HepG2 (cell line): ENCODE results near the gene TPM2. TPM values are rescaled to one million over a fixed set of nuclear protein-coding genes. Genes with fewer than 3 reads are reported as not detected.

Experiments
- ARNT ChIP-seq: fragments of 450-650 bp; IDR thresholded peaks from 2 replicates; pipeline ENCODE4 v1.6.1; 2017
- ATF7 ChIP-seq, 2 experiments: fragments of 450-650 bp in 1 of 2; sonication (generic) in 1 of 2; formaldehyde crosslinking in 1 of 2; IDR thresholded peaks; 2 replicates each; pipeline versions ENCODE4 v1.4.0 to v1.6.1; 2016 to 2020; ENCODE audit warnings: antibody characterized with exemption in 1 of 2, mild to moderate bottlenecking in 1 of 2, missing genetic modification reagents in 1 of 2
- GFI1 ChIP-seq: sonication (generic); formaldehyde crosslinking; IDR thresholded peaks from 2 replicates; pipeline ENCODE4 v1.5.0; 2020; ENCODE audit warnings: missing genetic modification reagents, mild to moderate bottlenecking, borderline replicate concordance
- HIVEP1 ChIP-seq: sonication (generic); formaldehyde crosslinking; IDR thresholded peaks from 2 replicates; pipeline ENCODE4 v1.4.0; 2020; ENCODE audit warnings: mild to moderate bottlenecking, missing genetic modification reagents
- HOXD1 ChIP-seq: sonication (generic); formaldehyde crosslinking; IDR thresholded peaks from 2 replicates; pipeline ENCODE4 v1.5.0; 2020; ENCODE audit warnings: missing genetic modification reagents
- KDM2A ChIP-seq: sonication (generic); formaldehyde crosslinking; IDR thresholded peaks from 2 replicates; pipeline ENCODE4 v1.4.0; 2020; ENCODE audit warnings: low read depth, missing genetic modification reagents, borderline replicate concordance
- KLF13 ChIP-seq: sonication (generic); formaldehyde crosslinking; IDR thresholded peaks from 2 replicates; pipeline ENCODE4 v1.4.0; 2020; ENCODE audit warnings: mild to moderate bottlenecking, missing genetic modification reagents
- SP140L ChIP-seq: sonication (generic); formaldehyde crosslinking; IDR thresholded peaks from 2 replicates; pipeline ENCODE4 v1.4.0; 2020; ENCODE audit warnings: missing genetic modification reagents, borderline replicate concordance
- TRIM24 ChIP-seq: sonication (generic); formaldehyde crosslinking; IDR thresholded peaks from 2 replicates; pipeline ENCODE4 v1.8.0; 2022; ENCODE audit warnings: mild to moderate bottlenecking, missing genetic modification reagents
- ZNF160 ChIP-seq: sonication (generic); formaldehyde crosslinking; IDR thresholded peaks from 2 replicates; pipeline ENCODE4 v1.8.0; 2022; ENCODE audit warnings: mild to moderate bottlenecking, inconsistent platforms, missing genetic modification reagents
- ZNF33B ChIP-seq: sonication (generic); formaldehyde crosslinking; IDR thresholded peaks from 2 replicates; pipeline ENCODE4 v1.5.1; 2020; ENCODE audit warnings: mild to moderate bottlenecking, missing genetic modification reagents
- ZNF775 ChIP-seq: sonication (generic); formaldehyde crosslinking; IDR thresholded peaks from 2 replicates; pipeline ENCODE4 v1.4.0; 2020; ENCODE audit warnings: missing genetic modification reagents, mild to moderate bottlenecking, moderate library complexity, borderline replicate concordance
- ZNF780A ChIP-seq: sonication (generic); formaldehyde crosslinking; IDR thresholded peaks from 2 replicates; pipeline ENCODE4 v1.8.0; 2022; ENCODE audit warnings: mild to moderate bottlenecking, missing genetic modification reagents, moderate library complexity
- ZNF891 ChIP-seq: sonication (generic); formaldehyde crosslinking; IDR thresholded peaks from 2 replicates; pipeline ENCODE4 v1.5.0; 2020; ENCODE audit warnings: mild to moderate bottlenecking, missing genetic modification reagents
- polyA plus RNA-seq, 8 experiments: library from polyadenylated mRNA; depleted of rRNA in 3 of 8; stranded (reverse) in 7 of 8; unstranded in 1 of 8; fragments of >200 nt; fragmentation: Illumina TruSeq in 4 of 8; extraction: Trizol in 4 of 8; gene quantifications; 2 replicates each; pipeline versions ENCODE4 v1.2.1 to v1.2.3, GENCODE V29; 2011 to 2016; ENCODE audit warnings: low read depth in 4 of 8, missing spikeins in 1 of 8, mixed read lengths in 1 of 8; ENCODE audit not compliant: insufficient read depth in 1 of 8
- total RNA-seq, 5 experiments: library from RNA; depleted of rRNA; stranded (reverse); fragments of >200 nt; fragmentation: Illumina TruSeq; extraction: Trizol; gene quantifications; 2 replicates each; pipeline ENCODE4 v1.2.3, GENCODE V29; 2016; ENCODE audit warnings: low read depth in 1 of 5
- TF ChIP-seq, protein P1 (sequence below): IDR thresholded peaks from 2 replicates; pipeline ENCODE4 v1.6.1; 2016; ENCODE audit warnings: low read depth
- TF ChIP-seq, protein P2 (sequence below): sonication (generic); formaldehyde crosslinking; conservative IDR thresholded peaks from 2 replicates; pipeline ENCODE4 v1.4.0; 2020; ENCODE audit warnings: mild to moderate bottlenecking, missing genetic modification reagents, moderate library complexity
- TF ChIP-seq, protein P3 (sequence below): sonication (generic); formaldehyde crosslinking; IDR thresholded peaks from 2 replicates; pipeline ENCODE4 v1.9.0; 2021; ENCODE audit warnings: mild to moderate bottlenecking, missing genetic modification reagents

Gene TPM2
- total and polyA plus RNA-seq, 2 of the 13 experiments (the other 11 are each of a cell fraction or from before 2014, with no cell fraction given): 3.1 to 10.7 TPM

DNA sequence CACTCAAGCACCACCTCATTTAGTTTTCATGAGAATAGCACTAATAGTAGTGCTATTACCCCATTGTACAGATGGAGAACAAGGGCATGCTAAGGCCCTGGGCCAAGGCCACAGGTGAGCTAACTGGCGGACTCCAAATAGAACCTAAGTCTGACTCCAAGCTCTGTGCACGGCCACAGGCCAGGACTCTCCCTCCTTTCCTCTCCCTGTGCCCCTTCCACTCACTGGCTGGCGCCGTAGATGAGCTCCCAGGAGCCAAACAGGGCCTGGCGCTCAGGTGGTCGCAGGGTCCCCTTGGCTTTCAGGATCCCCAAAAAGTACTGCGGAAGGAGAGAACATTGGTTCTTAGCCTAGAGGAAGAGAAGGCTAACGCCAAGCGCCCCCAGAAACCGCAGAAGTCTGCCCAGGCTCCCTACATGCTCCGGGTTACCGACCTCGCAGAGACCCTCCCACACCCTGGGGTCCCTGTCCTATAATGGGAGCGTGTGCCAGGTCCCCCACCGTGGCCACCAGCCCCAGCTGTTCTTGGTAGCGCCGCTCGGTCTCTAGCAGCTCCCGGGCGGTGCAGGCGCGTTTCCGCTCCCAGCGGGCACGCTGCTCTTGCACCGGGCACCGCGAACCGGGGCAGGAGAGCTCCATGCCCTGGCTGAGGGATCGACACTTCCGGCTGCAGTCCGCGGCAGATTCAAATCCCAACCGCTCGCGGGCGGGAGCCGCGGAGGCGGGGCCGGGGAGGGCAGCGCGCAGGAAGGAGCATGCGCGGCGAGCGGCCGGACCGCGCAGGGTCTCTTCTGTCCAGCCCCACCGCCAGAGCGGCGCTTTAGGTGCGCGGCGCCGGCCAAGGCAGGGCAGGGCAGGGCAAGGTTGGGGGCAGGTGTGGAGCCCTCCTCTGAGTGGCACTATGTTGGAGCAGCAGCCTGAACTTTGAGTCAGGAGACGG, 24.9 kb downstream of the TPM2 start, which contains the start of gene ARHGEF39 (continued):
- TF ChIP-seq, protein P1, sequence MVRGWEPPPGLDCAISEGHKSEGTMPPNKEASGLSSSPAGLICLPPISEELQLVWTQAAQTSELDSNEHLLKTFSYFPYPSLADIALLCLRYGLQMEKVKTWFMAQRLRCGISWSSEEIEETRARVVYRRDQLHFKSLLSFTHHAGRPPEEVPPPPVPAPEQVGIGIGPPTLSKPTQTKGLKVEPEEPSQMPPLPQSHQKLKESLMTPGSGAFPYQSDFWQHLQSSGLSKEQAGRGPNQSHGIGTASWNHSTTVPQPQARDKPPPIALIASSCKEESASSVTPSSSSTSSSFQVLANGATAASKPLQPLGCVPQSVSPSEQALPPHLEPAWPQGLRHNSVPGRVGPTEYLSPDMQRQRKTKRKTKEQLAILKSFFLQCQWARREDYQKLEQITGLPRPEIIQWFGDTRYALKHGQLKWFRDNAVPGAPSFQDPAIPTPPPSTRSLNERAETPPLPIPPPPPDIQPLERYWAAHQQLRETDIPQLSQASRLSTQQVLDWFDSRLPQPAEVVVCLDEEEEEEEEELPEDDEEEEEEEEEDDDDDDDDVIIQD (CRISPR knock-in tag): peak; percentile 32; the same call in 1 of the 2 replicates
- TF ChIP-seq, protein P2, sequence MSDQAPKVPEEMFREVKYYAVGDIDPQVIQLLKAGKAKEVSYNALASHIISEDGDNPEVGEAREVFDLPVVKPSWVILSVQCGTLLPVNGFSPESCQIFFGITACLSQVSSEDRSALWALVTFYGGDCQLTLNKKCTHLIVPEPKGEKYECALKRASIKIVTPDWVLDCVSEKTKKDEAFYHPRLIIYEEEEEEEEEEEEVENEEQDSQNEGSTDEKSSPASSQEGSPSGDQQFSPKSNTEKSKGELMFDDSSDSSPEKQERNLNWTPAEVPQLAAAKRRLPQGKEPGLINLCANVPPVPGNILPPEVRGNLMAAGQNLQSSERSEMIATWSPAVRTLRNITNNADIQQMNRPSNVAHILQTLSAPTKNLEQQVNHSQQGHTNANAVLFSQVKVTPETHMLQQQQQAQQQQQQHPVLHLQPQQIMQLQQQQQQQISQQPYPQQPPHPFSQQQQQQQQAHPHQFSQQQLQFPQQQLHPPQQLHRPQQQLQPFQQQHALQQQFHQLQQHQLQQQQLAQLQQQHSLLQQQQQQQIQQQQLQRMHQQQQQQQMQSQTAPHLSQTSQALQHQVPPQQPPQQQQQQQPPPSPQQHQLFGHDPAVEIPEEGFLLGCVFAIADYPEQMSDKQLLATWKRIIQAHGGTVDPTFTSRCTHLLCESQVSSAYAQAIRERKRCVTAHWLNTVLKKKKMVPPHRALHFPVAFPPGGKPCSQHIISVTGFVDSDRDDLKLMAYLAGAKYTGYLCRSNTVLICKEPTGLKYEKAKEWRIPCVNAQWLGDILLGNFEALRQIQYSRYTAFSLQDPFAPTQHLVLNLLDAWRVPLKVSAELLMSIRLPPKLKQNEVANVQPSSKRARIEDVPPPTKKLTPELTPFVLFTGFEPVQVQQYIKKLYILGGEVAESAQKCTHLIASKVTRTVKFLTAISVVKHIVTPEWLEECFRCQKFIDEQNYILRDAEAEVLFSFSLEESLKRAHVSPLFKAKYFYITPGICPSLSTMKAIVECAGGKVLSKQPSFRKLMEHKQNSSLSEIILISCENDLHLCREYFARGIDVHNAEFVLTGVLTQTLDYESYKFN (CRISPR knock-in tag): peak; percentile 55
- TF ChIP-seq GFI1 (CRISPR knock-in tag) (no peak), ZNF160 (CRISPR knock-in tag) (no peak; the same call in none of the 2 replicates), TRIM24 (no peak), ARNT (no peak), ZNF891 (peak; percentile 55; the same call in 1 of the 2 replicates), HOXD1 (CRISPR knock-in tag) (no peak; the same call in 1 of the 2 replicates), KDM2A (peak; percentile 84), ZNF775 (CRISPR knock-in tag) (no peak), HIVEP1 (CRISPR knock-in tag) (peak; percentile 71), ZNF780A (CRISPR knock-in tag) (peak; percentile 98), ZNF33B (CRISPR knock-in tag) (0 out of 2 replicates have a peak, but pooled peaks have one; percentile 56), ATF7 (IDR thresholded peaks at IDR 0.05) (no peak), ATF7 (CRISPR knock-in tag; IDR thresholded peaks at IDR 0.05) (no peak), KLF13 (CRISPR knock-in tag) (no peak), SP140L (CRISPR knock-in tag) (no peak)
- TF ChIP-seq, protein P3, sequence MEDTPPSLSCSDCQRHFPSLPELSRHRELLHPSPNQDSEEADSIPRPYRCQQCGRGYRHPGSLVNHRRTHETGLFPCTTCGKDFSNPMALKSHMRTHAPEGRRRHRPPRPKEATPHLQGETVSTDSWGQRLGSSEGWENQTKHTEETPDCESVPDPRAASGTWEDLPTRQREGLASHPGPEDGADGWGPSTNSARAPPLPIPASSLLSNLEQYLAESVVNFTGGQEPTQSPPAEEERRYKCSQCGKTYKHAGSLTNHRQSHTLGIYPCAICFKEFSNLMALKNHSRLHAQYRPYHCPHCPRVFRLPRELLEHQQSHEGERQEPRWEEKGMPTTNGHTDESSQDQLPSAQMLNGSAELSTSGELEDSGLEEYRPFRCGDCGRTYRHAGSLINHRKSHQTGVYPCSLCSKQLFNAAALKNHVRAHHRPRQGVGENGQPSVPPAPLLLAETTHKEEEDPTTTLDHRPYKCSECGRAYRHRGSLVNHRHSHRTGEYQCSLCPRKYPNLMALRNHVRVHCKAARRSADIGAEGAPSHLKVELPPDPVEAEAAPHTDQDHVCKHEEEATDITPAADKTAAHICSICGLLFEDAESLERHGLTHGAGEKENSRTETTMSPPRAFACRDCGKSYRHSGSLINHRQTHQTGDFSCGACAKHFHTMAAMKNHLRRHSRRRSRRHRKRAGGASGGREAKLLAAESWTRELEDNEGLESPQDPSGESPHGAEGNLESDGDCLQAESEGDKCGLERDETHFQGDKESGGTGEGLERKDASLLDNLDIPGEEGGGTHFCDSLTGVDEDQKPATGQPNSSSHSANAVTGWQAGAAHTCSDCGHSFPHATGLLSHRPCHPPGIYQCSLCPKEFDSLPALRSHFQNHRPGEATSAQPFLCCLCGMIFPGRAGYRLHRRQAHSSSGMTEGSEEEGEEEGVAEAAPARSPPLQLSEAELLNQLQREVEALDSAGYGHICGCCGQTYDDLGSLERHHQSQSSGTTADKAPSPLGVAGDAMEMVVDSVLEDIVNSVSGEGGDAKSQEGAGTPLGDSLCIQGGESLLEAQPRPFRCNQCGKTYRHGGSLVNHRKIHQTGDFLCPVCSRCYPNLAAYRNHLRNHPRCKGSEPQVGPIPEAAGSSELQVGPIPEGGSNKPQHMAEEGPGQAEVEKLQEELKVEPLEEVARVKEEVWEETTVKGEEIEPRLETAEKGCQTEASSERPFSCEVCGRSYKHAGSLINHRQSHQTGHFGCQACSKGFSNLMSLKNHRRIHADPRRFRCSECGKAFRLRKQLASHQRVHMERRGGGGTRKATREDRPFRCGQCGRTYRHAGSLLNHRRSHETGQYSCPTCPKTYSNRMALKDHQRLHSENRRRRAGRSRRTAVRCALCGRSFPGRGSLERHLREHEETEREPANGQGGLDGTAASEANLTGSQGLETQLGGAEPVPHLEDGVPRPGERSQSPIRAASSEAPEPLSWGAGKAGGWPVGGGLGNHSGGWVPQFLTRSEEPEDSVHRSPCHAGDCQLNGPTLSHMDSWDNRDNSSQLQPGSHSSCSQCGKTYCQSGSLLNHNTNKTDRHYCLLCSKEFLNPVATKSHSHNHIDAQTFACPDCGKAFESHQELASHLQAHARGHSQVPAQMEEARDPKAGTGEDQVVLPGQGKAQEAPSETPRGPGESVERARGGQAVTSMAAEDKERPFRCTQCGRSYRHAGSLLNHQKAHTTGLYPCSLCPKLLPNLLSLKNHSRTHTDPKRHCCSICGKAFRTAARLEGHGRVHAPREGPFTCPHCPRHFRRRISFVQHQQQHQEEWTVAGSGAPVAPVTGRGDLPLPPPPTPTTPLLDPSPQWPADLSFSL (CRISPR knock-in tag): no peak
